ENCODE data around the gene METAP1D. TPM values are rescaled to one million over a fixed set of nuclear protein-coding genes. Genes with fewer than 3 reads are reported as not detected.

METAP1D gene
- polyA plus RNA-seq, 4 donors = 11.5 to 16.9 (median 13.1) TPM

- no peak for DNase-seq (ENCODE audit: low read depth in 4 of 4, low spot score in 3 of 4)
Measured at GRCh38 chr2:172119089-172119488, 119.3 kb downstream of the METAP1D start.

GRCh38 chr2:172120118-172120517, 120.4 kb downstream of the METAP1D start:
- no peak for DNase-seq (ENCODE audit: low read depth in 4 of 4, low spot score in 3 of 4)

GRCh38 chr2:172128484-172128883, 128.7 kb downstream of the METAP1D start:
- no peak for DNase-seq (ENCODE audit: low read depth in 4 of 4, low spot score in 3 of 4)

GRCh38 chr2:172129404-172129803, 129.7 kb downstream of the METAP1D start:
- DNase-seq (ENCODE audit: low read depth in 4 of 4, low spot score in 3 of 4) = no peak

Other genes starting within 250 kb of the METAP1D start
- gene SLC25A12, start 105.7 kb upstream of the METAP1D start, polyA plus RNA-seq (ENCODE audit: insufficient read length in 4 of 4) = 10 to 100 TPM; 22.4 to 28.9 (median 26.6) TPM
- 10 to 100 TPM; 52.5 to 81.9 (median 66.6) TPM for gene HAT1, start 77.5 kb upstream of the METAP1D start, polyA plus RNA-seq (ENCODE audit: insufficient read length in 4 of 4)
- under 1 TPM; 0.10 to 0.62 (median 0.19) TPM for gene DLX1, start 85.6 kb downstream of the METAP1D start, polyA plus RNA-seq (ENCODE audit: insufficient read length in 4 of 4)
- under 1 TPM in 3 of 4 donors, not detected in 1; 0.09 to 0.15 (median 0.11) TPM for gene DLX2, start 102.9 kb downstream of the METAP1D start, polyA plus RNA-seq (ENCODE audit: insufficient read length in 4 of 4)